HL-60 (cell line): ENCODE measurements around the gene CYP1A2.

Experiments
- TF ChIP-seq, protein P1 (sequence below): IDR thresholded peaks from one replicate; pipeline ENCODE4 v1.5.1; 2011; ENCODE audit warnings: low read length, control low read depth, inconsistent platforms; ENCODE audit not compliant: insufficient read depth
- TF ChIP-seq, protein P2 (sequence below): IDR thresholded peaks from 2 replicates; pipeline ENCODE4 v1.6.1; 2012; ENCODE audit warnings: low read depth; ENCODE audit not compliant: insufficient replicate concordance

DNA sequence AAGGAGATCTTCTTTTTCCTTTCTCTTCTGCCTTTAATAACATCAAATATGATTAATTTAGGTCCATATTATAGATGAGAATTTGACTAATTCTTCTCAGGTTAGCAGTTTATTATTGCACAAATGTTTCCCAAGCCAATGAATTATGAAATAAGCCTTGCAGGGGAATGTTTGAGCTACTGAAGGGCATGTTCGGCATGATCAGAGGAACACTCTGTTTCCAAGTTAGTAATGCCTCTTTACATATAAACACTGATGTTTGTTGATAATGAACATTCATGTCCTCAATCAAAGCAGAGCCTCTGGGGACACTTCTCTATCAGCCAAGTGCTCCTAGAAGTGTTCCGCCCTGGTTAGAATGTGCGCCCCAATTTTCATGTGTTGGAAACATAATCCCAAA lies 13.3 kb upstream of the CYP1A2 start:
- TF ChIP-seq, protein P1, sequence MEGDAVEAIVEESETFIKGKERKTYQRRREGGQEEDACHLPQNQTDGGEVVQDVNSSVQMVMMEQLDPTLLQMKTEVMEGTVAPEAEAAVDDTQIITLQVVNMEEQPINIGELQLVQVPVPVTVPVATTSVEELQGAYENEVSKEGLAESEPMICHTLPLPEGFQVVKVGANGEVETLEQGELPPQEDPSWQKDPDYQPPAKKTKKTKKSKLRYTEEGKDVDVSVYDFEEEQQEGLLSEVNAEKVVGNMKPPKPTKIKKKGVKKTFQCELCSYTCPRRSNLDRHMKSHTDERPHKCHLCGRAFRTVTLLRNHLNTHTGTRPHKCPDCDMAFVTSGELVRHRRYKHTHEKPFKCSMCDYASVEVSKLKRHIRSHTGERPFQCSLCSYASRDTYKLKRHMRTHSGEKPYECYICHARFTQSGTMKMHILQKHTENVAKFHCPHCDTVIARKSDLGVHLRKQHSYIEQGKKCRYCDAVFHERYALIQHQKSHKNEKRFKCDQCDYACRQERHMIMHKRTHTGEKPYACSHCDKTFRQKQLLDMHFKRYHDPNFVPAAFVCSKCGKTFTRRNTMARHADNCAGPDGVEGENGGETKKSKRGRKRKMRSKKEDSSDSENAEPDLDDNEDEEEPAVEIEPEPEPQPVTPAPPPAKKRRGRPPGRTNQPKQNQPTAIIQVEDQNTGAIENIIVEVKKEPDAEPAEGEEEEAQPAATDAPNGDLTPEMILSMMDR, result no peak
- TF ChIP-seq, protein P2, sequence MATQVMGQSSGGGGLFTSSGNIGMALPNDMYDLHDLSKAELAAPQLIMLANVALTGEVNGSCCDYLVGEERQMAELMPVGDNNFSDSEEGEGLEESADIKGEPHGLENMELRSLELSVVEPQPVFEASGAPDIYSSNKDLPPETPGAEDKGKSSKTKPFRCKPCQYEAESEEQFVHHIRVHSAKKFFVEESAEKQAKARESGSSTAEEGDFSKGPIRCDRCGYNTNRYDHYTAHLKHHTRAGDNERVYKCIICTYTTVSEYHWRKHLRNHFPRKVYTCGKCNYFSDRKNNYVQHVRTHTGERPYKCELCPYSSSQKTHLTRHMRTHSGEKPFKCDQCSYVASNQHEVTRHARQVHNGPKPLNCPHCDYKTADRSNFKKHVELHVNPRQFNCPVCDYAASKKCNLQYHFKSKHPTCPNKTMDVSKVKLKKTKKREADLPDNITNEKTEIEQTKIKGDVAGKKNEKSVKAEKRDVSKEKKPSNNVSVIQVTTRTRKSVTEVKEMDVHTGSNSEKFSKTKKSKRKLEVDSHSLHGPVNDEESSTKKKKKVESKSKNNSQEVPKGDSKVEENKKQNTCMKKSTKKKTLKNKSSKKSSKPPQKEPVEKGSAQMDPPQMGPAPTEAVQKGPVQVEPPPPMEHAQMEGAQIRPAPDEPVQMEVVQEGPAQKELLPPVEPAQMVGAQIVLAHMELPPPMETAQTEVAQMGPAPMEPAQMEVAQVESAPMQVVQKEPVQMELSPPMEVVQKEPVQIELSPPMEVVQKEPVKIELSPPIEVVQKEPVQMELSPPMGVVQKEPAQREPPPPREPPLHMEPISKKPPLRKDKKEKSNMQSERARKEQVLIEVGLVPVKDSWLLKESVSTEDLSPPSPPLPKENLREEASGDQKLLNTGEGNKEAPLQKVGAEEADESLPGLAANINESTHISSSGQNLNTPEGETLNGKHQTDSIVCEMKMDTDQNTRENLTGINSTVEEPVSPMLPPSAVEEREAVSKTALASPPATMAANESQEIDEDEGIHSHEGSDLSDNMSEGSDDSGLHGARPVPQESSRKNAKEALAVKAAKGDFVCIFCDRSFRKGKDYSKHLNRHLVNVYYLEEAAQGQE, result no peak
